Activated naive CD4-positive, alpha-beta T cell (primary cell): ENCODE measurements around the gene C1QC.

Experiments
- DNase-seq, 4 experiments: peaks; one replicate each; lab custom pipeline; 2025; lab: John Stamatoyannopoulos, UW

The C1QC gene

GRCh38 chr1:22643381-22643780, at the start of gene C1QC:
Gene C1QC, plus strand, starts transcription at chr1:22643633. Its CDS starts 391 bp downstream, at chr1:22644024.
- no peak for DNase-seq

- no peak for DNase-seq
These were observed 49.0 kb upstream of the C1QC start for GRCh38 chr1:22594396-22594795.

- DNase-seq: no peak
These were observed 48.3 kb upstream of the C1QC start for GRCh38 chr1:22595108-22595507.

- no peak for DNase-seq
These were observed 46.0 kb upstream of the C1QC start for GRCh38 chr1:22597301-22597965.

GRCh38 chr1:22597996-22598395, 45.4 kb upstream of the C1QC start:
- no peak for DNase-seq

GRCh38 chr1:22598736-22599135, 44.7 kb upstream of the C1QC start:
- DNase-seq: no peak

GRCh38 chr1:22600071-22600816, 43.2 kb upstream of the C1QC start:
- DNase-seq: no peak

- DNase-seq: no peak
These were observed 42.4 kb upstream of the C1QC start for GRCh38 chr1:22600817-22601605.

- no peak for DNase-seq
These were observed 41.8 kb upstream of the C1QC start for GRCh38 chr1:22601610-22602009.

GRCh38 chr1:22602060-22602740, 41.2 kb upstream of the C1QC start:
- no peak for DNase-seq

- no peak for DNase-seq
These were observed 37.3 kb upstream of the C1QC start for GRCh38 chr1:22606161-22606560.

- no peak for DNase-seq
These were observed 36.3 kb upstream of the C1QC start for GRCh38 chr1:22607154-22607553.

GRCh38 chr1:22608361-22608760, 35.1 kb upstream of the C1QC start:
- no peak for DNase-seq

GRCh38 chr1:22609291-22609690, 34.1 kb upstream of the C1QC start:
- DNase-seq: no peak

- no peak for DNase-seq
These were observed 31.9 kb upstream of the C1QC start for GRCh38 chr1:22611530-22611947.

GRCh38 chr1:22612671-22613571, 30.5 kb upstream of the C1QC start:
- DNase-seq: no peak

GRCh38 chr1:22613572-22613918, 29.9 kb upstream of the C1QC start:
- no peak for DNase-seq

GRCh38 chr1:22613951-22614350, 29.5 kb upstream of the C1QC start:
- DNase-seq: no peak

GRCh38 chr1:22615886-22616285, 27.5 kb upstream of the C1QC start:
- DNase-seq: no peak

GRCh38 chr1:22616571-22616970, 26.9 kb upstream of the C1QC start:
- DNase-seq: no peak

GRCh38 chr1:22618056-22618455, 25.4 kb upstream of the C1QC start:
- no peak for DNase-seq
